CD1c-positive myeloid dendritic cell (primary cell): ENCODE results near the gene ESPL1.

Experiments
- DNase-seq: peaks from one replicate; pipeline ENCODE4 v3.0.0-alpha.2; 2016; ENCODE audit errors: extremely low spot score

Gene ESPL1

DNA sequence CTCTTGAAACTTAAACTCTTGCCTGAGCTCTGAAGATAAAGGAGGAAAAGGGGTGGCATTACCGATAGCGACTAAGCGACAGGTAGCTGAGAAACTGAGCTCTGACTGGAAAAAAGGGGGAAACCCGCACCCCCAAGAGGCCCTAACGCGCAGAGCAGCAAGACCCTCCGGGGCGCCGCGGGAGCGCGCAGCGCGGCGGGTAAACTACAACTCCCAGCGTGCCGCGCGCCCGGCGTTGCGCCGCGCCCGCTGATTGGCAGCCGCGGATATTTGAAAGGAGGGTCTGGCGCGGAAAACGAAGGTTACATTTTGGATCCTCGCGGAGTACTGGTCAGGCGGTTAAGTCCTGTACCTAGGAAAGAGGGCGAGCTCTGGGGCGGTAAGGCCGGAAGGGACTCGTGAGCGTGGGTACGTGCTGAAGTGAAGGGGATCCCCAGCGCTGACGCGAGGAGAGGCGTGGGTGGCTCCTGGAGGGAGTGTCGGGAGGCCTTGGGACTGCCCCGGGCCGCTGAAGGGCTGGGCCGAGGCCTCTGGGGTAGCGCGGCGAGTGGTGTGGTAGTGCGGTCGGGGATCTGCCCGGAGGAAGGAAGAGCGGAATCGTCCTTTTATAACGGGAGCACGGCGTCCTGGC lies at the start of gene ESPL1:
Gene ESPL1 (plus strand): TSS at position 301 of the 631 bp plus-strand sequence. CDS start 468 bp downstream, outside the sequence.
- peak; percentile 93 for DNase-seq

DNA sequence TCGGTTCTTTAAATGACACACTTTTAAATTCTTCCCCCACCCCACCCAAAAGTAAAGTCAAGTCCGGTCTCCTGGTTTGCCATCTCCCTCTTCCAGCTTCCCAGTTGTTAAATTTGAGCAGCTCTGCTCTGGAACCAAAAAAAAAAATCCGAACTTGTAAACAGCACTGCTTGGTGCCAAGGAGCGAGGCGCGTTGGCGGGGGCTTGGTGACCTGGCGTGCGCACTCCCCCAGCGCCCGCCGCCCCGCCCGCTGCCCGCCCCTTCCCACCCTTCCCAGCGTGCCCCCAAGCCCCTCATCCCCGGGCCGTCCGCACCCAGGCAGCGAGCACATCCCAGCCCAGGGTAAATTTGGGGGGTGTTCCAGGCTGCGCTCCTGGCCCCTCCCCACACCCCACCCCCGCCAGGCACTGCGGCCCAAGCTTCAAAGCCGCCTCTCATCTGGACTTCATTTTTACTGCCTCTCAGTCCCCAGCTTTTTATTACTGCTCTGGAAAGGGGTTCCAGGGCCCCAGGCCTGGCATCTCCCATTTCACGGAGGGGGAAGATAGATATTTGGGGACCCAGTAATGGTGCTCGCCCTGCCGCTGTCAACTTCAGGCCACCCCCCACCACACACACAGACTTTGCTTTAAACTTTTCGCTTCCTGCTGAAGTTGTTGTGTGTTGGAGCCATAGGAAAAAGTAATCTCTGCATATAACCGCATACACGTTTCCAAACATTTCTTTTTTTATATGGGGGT lies 49.4 kb upstream of the ESPL1 start:
- no peak for DNase-seq

DNA sequence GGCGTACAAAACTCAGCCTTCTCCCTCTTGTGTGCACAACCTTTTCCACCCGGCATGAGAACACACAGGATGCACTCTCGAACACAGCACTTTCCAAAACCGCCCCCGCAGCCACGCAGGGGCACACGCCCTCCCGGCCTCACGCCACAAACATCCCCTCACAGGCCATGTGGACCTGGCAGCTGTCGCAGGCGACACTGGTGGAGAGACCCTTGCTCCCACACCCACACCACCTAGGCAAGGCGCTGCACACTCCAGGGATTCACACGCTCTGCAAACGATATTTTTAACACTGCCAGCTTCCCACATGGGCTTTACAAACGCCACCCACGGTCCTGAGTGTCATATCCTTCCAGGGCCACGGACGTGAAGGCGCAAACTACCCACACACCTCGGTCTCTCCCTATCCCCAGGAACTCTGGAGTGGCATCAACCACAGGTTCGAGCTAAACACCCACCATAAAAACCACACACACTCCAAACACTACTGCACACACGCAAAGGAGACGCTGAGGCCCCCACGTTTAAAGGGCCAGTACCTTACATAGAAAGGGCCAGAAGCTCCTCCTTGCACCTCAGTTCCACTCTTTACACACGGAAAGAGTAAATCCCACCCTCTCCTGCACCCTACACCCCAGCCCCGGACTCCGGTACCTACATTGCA lies 48.7 kb upstream of the ESPL1 start:
- DNase-seq: peak; percentile 97

DNA sequence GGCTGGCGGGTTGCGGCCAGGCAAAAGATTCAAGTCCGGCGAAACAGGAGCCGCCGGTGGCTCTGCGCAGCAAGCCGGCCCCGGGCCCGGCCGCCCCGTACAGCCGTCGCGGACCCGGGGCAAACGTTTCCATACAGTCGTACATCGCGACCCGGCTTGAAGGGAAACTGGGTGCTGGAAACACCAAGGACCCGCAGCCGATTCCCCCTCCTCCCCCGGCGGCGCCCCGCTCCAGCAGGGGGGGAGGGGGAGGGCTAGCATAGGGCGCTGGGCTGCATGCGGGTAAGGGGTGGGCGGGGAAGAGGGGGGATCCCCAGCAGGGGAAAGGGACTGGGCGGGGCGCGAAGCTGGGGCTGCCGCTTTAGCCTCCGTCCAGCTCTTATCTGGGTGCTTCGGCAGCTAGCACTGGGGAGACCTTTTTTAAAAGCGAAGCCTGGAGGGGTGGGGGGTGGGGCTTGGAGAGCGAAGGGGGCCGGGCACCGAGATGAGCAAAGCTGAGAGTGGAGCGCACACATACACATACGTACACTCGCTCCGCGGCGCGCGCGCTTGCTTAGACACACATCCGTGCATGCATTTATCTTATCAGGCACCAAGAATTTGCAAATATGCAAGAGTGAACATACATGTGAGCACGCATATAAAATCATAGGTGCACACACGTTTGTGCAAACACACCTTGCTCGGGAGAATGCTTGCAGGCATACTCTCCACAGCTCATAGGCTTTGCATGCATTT lies 48.0 kb upstream of the ESPL1 start:
- DNase-seq: peak; percentile 87

DNA sequence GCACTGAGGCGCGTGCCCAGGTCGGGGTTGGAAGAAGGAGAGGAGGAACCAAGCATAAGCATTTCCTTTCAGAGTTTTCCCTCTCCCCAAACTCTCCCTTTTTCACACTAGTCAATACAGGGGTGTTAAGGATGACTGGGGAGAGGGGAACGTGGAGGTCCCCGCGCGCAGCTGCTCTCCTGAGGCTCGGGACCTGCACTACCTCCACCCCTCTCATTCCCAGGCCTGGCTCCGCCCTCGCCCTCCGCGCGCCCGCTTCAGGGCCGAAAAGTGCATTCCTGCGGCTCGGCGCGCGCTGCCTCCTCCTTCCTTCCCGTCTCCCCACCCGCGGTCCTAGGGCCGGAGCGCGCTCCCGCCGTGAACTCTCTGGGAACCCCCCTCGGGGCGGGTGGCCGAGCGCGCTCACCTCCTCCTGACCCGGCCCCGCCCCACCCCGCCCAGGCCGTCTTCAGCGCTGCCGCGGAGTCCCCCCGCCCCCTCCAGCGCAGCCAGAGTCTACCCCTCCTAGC lies 47.4 kb upstream of the ESPL1 start:
- DNase-seq: peak; percentile 96

DNA sequence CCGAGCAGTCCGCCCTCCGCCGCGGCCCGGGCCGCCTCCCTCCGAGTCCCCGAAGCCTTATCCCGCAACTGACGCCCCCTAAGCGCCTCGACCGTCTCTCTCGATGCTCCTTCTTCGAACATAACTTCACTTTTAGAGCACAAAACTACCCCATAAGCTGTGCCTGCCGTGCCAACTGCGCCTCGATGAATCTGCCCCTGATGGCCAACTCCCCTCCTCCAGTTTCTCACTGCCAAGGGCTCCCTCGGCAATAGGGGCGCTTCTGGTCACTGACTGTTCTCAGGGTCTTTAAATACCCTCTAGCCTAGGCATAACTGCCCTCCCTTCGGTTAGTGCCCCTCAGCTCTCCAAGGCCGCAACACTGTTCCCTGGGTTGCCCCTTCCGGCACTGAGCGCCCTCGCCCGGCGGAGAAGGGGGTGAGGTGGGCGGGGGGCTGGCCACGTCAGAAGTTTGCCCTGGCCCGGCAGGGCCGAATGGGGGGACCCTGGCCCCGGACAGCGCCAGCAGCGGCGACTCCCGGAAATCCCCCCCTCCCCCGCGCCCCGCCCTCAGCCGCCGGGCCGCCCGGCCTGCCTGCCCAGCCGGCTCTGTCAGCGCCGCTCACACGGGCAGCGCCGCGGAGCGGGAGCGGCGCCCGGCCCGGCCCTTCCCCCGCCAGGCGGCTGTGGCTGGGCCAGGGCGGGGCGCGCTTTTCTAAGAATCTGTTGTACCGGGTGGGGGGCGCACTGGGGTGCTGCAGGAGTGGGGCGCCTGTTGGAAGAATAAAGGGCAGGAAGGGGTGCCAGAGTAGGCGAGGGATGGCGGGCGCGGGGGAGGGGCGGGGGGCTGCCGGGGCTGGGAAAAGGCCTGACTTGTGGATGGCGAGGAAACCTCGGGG lies 46.7 kb upstream of the ESPL1 start:
- peak; percentile 70 for DNase-seq

DNA sequence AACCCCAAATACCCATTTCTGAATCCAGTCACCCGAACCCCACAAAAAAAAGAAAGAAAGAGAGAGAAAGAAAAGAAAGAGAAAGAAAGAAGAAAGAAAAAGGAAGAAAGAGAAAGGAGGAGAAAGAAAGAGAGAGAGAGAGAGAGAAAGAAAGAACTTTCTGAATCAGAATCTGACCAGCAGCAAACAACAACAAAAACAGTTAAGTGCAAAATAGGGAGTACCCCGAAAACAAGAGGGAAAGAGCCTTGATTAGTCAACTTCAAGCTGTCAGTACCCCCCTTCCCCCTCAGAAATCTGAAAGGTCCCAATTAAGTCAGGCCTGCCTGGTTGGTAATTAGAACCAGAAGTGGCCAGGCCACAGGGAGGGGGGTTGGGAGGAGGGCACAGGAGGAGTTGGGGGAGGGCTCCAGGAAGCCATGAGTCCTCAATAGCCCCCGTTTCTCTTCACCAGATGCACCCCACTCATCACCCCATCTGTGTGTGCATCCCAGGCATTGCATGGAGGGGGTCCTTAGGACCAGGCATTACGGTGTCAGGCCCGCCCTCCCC lies 45.9 kb upstream of the ESPL1 start:
- no peak for DNase-seq

DNA sequence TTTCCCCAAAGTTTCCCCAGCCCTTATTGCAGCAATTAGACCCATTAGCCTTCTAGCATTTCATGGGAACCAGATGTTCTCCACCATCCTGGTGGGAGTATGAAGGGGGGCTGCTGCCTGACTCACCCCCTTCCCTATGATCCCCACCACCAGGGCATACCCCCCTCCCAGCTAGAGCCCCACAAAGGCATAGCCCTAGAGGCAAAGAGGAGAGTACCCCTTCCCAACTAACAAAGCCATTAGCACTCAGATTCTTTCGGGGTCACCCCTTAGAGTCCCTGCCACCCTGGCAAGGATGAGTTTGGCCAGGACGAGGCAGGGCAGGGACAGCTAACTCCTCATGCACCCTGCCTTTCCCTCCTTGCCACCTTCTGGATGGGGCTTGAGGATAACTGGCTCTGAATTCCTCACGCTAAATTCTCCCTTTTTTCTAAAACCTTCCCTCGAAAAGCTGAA lies 45.3 kb upstream of the ESPL1 start:
- DNase-seq: no peak

DNA sequence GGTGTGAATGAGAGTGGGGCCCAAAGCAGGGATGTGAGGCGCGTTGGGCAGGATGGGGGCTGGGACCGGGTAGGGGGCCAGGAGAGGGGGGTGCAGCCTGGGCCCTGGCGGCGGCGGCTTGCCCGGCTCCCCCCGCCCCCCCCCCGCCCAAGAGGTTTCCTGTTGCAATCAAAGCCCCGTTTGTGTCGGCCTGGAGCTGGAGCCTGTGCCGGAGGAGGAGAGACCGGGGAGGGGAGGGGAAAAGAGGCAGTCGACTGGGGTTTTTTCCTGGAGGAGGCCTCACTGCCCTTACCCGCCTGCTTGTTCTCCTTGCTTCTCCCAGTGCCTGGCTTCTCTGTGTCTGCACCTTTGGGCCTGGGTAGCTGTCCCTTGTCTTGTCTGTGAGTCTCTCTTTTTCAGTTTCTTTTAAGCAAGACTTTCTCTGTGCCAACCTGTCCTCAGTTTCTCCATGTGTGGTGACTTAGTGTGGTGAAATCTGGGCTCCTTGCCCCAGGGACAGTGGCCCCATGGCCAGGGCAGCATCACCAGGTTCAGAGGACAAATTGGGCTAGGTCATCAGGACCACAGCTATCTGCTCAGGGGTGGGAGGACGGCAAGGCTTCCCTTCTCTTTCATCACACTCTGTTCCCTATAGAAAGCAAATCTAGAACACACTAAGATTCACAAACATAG lies 44.6 kb upstream of the ESPL1 start:
- DNase-seq: no peak

DNA sequence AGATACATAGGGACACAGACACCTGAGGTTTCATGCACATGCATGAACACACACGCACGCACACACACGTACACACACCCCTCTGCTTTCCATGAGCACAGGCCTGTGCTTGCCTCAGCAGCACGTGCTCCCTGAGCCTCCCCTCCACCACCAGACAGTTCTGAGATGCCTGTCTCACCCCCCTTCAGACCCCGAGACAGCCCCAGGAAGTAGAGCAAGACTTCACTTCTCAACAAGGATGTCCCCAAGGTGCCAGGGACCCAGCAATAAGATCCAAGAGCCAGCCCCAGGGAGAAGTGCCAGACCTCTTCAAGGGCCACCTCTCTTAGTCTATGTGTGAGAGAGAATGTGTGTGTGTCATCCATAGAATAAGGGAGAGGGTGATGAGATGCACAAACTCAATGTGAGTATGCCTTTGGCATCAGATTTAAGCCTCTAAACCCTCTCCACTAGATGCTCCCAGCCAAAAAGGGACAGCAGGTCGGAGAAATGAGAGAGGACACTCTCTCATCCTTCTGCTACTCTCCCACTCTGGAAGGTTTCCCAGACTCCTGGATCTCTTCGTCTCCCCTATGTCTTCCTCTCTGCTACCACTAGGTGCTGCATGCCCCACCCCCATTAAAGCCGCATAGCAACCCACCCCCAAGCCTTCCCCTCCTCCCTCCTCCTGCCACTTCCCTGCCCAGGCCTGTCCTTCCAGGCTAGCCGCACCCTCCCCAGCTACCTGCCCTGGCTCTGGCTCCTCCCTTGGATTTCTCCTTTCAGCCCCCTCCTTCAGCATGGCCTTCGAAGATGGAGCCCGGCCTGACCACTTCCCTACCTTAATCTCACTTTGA lies 43.8 kb upstream of the ESPL1 start:
- DNase-seq: no peak

DNA sequence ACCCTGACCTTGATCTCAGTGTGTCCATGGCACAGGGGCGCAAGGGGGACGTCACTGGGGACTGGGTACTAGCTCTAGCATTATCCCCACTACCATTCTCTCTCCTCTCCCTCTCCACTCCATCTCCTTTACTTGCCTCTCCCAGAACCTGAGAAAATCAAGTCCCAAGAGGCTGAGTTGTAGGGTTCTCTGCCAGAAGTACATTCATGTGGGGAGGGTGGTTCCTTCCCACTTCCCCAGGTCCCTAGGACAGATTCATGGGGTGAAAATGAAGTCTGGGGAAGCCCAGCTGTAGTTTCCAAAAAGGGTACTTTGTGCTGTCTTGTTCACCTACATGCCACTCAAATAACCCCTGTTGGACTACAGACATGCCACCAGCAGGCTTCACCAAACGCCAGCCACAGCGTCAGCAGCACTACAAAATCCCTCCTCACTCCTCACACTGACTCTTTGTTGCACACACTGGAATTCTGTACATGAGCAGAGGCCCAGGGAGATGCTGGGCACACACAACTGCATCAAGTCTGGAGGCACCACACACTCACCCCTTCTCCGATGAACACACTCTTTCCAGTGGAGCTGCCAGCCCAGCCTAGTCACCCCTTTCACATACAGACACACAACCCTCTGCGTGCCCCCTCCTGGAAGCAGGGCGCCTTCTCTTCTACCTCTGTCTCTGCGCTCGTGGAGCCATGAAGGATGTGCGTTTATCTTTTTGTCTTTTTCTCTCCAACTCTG lies 43.0 kb upstream of the ESPL1 start:
- DNase-seq: no peak

DNA sequence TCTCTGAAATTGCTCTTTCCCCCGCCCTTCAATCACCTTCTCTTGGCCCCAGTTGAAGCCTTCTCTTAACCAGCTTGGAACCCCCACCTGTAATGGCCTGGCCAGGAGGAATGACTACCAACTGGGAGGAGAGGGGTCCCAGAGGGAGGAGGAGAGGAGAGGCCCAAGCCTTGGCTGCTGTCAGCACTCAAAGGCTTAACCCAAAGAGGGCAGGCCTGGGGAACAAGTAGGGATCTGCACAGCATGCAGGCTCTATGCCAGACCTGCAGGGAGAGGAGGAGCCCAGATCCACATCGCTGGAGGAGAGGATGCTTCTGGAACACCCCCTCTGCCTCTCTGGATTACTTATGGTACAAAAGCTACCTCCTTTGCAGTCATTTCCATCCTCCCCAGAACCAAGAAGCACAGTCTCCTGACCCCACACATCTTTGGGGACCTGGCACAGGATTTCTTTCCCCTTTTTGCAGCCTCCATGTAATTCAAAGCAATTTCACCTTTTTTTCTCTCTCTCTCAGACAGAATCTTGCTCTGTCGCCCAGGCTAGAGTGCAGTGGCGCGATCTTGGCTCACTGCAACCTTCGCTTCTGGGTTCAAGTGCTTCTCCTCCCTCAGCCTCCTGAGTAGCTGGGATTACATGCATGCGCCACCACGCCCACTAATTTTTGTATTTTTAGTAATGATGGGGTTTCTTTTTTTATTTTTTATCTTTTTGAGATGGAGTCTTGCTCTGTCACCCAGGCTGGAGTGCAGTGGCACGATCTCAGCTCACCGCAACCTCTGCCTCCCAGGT lies 42.3 kb upstream of the ESPL1 start:
- no peak for DNase-seq

DNA sequence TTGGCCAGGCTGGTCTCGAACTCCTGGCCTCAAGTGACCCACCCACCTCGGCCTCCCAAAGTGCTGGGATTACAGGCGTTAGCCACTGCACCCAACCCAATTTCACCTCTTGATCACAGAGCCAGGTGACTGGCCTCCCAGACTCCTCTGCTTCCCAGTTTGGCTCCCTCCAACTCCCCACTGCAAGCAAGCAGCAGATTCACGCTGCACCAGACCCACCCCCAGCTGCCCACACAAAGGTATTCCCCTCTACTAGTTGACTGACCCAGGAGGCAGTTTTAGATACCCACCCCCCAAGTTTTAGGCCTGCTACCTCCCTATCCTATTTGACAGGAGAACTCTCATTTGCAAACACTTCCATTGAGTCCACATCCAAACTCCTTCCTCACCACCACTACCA lies 41.3 kb upstream of the ESPL1 start:
- DNase-seq: no peak

DNA sequence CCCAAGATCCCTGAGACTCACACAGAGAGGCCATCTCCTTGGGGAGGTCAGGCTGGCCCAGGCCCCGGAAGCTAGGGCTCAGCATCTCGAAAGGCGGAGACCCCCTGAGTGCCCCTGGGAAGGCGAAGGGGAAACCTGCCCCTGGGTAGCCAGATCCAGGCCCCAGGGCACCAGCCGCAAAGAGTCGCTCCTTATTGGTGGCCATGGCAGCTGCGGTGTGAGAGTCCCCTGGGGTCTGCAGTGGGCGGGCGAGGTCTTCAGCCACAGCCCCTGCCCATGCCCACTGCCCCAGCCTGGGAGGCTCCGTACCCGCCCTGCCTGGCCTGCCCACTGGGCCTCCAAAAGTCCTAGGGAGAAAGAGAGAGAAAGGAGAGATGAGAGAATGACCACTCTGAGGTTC lies 40.8 kb upstream of the ESPL1 start:
- DNase-seq: no peak

DNA sequence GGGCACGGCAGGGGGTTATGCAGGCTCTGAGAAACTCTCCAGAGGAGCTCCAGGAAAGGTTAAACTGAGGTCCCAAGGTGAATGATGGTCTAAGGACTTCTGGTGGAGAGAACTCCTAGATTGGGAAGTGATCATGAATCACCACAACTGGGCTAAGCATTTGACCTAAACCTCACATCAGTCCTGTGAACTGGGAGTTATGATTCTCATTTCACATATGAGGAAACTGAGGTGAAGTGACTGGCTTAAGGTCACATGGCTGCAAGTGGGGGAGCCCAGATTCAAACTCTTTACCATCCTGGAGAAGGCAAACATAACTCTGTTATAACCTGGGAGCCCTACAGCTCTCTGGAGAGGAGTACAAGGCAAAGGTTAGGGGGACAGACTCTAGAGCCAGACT lies 40.3 kb upstream of the ESPL1 start:
- DNase-seq: peak; percentile 31

DNA sequence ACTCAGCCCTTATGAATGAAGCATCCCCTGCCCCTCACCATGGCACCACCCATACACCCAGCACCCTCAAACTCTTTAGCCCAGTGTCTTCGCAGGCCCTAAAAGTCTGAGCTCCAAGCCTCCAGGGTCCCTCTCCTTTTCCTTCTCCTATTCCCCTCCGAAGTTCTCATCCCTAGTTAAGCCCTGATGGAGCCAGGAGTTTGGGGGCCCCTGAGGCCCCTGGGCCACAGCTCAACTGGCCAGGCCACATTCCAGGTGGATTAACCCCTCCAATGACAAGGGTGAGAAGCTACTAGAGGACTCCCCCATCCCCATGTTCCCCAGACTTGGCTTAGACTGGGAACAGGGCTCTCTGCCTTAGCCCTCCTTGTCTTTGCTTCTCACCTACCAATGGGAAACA lies 38.6 kb upstream of the ESPL1 start:
- no peak for DNase-seq

DNA sequence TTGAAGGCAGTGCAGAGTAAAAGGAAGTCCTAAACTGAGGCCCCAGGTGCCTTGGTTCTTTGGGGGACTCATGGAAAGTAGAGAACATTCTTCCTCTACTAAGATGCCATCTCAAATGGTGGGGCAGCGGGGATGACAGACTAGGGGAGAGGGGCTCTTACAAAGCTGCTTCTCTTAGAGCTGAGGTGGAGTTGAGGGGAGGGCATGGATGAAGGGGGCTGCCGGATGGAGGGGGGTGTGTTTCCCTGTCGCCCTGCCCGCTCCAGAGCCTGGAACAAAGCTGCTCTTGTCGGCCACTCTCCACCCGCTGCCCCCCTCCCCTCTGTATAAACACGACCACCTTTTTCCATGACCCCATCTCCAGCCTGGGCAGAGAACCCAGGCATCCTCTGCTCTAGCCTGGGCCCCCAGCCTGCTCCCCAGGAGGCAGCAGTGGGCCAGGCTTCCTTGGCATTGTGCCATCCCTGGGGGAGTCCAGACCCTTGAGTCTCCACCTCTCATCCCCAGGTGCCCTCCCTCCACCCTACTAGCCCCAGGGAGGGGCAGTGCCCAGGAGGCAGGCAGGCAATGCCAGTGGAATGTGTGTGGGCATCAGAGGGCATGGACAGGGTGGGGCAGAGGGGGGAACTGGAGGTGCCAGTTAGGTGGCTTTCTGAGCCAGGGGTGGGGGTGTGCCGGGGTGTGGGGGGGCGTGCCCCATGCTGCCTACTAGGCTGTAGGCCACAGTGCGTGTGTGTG lies 37.8 kb upstream of the ESPL1 start:
- DNase-seq: no peak
